K562 (cell line): ENCODE data around the gene IL10. TPM values are rescaled to one million over a fixed set of nuclear protein-coding genes. Genes with fewer than 3 reads are reported as not detected.

Experiments
- ATAC-seq: fragments of 200-7000 bp; cut with Tn5 transposase; 3 replicates; pipeline ENCODE4 v1.9.1; 2020; ENCODE audit warnings: moderate library complexity
- BruUV-seq: library from RNA; stranded (reverse); fragments of 400-500 nt; replicated peaks from 2 replicates; lab custom pipeline; 2021; lab: Mats Ljungman, UMichigan
- CTCF ChIA-PET: fragments of 300-600 bp; formaldehyde crosslinking; extraction: SDS; loops from one replicate; lab custom pipeline; 2021; ENCODE audit warnings: low intra/inter-chr PET ratio; lab: Yijun Ruan, JAX
- POLR2A ChIA-PET: fragments of 300-600, 350-650 bp; sonication (Branson Sonifier 250); formaldehyde crosslinking; extraction: SDS; loops from one replicate; lab custom pipeline; 2021; ENCODE audit warnings: antibody characterized with exemption, inconsistent platforms; lab: Yijun Ruan, JAX
- DNase-seq, 4 experiments: peaks; one replicate each; pipeline versions ENCODE4 v3.0.0 to v3.0.0-alpha.2; 2011 to 2018; ENCODE audit warnings: low spot score in 3 of 4, mixed read lengths in 3 of 4; ENCODE audit errors: extremely low read depth in 1 of 4
- FAIRE-seq: peaks from 2 replicates; lab custom pipeline; 2011; peaks lifted over from hg19 to GRCh38; lab: Jason Lieb, UNC
- H2AFZ ChIP-seq: 2 replicates; pipeline ENCODE4 v1.6.0; 2011; ENCODE audit warnings: low read depth, low read length, control low read depth, inconsistent platforms
- H3K27ac ChIP-seq: fragments of 200-600 bp; 3 replicates; pipeline ENCODE4 v1.8.0; 2011; ENCODE audit warnings: low read depth, mild to moderate bottlenecking, control low read depth, inconsistent platforms, low read length, moderate library complexity, mixed read lengths; ENCODE audit errors: extremely low read depth
- H3K27me3 ChIP-seq, 2 experiments: fragments of 300-600 bp in 1 of 2; 2 replicates in 1 of 2; 3 replicates in 1 of 2; pipeline versions ENCODE4 v1.6.0 to v1.8.0; 2011; ENCODE audit warnings: inconsistent platforms in 2 of 2, low read length in 2 of 2, mild to moderate bottlenecking in 1 of 2, mixed read lengths in 1 of 2, moderate library complexity in 1 of 2; ENCODE audit not compliant: control insufficient read depth in 2 of 2, insufficient read depth in 2 of 2
- H3K36me3 ChIP-seq: fragments of 300-600 bp; 3 replicates; pipeline ENCODE4 v1.8.0; 2011; ENCODE audit warnings: mild to moderate bottlenecking, low read length, inconsistent platforms; ENCODE audit not compliant: control insufficient read depth, insufficient read depth
- H3K4me1 ChIP-seq, 2 experiments: fragments of 200-600 bp in 1 of 2; replicated peaks in 1 of 2; 2 replicates in 1 of 2; 3 replicates in 1 of 2; pipeline versions ENCODE4 v1.5.1 to v1.8.0; 2011; ENCODE audit warnings: inconsistent platforms in 2 of 2, low read length in 2 of 2, mild to moderate bottlenecking in 1 of 2, mixed read lengths in 1 of 2, moderate library complexity in 1 of 2; ENCODE audit not compliant: control insufficient read depth in 2 of 2, insufficient read depth in 2 of 2
- H3K4me2 ChIP-seq: 2 replicates; pipeline ENCODE4 v1.6.1; 2011; ENCODE audit warnings: low read length, control low read depth, inconsistent platforms, mixed read lengths; ENCODE audit not compliant: insufficient read depth
- H3K4me3 ChIP-seq: fragments of 200-600 bp; sonication (generic), shearing (Covaris generic); 2 replicates; pipeline ENCODE4 v1.5.1; 2016; ENCODE audit warnings: control low read depth, inconsistent platforms
- H3K79me2 ChIP-seq: fragments of 200-600 bp; 3 replicates; pipeline ENCODE4 v1.8.0; 2011; ENCODE audit warnings: low read length, inconsistent platforms; ENCODE audit not compliant: control insufficient read depth, insufficient read depth
- H3K9ac ChIP-seq, 2 experiments: 2 replicates each; pipeline versions ENCODE4 v1.6.0 to v1.6.1; 2011; ENCODE audit warnings: low read depth in 2 of 2, low read length in 2 of 2, control low read depth in 1 of 2, inconsistent platforms in 1 of 2, mild to moderate bottlenecking in 1 of 2, mixed read lengths in 1 of 2; ENCODE audit not compliant: insufficient read depth in 1 of 2
- H3K9me1 ChIP-seq: one replicate; pipeline ENCODE4 v1.6.0; 2011; ENCODE audit warnings: inconsistent platforms, mild to moderate bottlenecking, low read length, moderate library complexity; ENCODE audit not compliant: control insufficient read depth, insufficient read depth
- H3K9me3 ChIP-seq: replicated peaks from 2 replicates; pipeline ENCODE4 v1.5.1; 2011; ENCODE audit warnings: low read depth, low read length, inconsistent platforms; ENCODE audit not compliant: control insufficient read depth, insufficient read depth
- H4K20me1 ChIP-seq: replicated peaks from 2 replicates; pipeline ENCODE4 v1.6.1; 2011; ENCODE audit warnings: low read length, inconsistent platforms, mixed read lengths; ENCODE audit not compliant: control insufficient read depth, insufficient read depth
- CTBP1 ChIP-seq: fragments of 450-650 bp; IDR thresholded peaks from 2 replicates; pipeline ENCODE4 v1.6.1; 2016; ENCODE audit warnings: borderline replicate concordance
- ELF4 ChIP-seq: fragments of 450-650 bp; formaldehyde crosslinking; IDR thresholded peaks from 2 replicates; pipeline ENCODE4 v1.4.0; 2022; ENCODE audit warnings: missing genetic modification characterization
- L3MBTL2 ChIP-seq: fragments of 450-650 bp; IDR thresholded peaks from 2 replicates; pipeline ENCODE4 v1.6.1; 2016; ENCODE audit warnings: mild to moderate bottlenecking, moderate library complexity
- MEIS2 ChIP-seq: fragments of 450-650 bp; IDR thresholded peaks from 2 replicates; pipeline ENCODE4 v1.6.1; 2014; ENCODE audit warnings: mild to moderate bottlenecking; ENCODE audit not compliant: partially characterized antibody
- RAD21 ChIP-seq, 2 experiments: fragments of 250-450 bp in 1 of 2; fragments of 450-650 bp in 1 of 2; sonication (Bioruptor Pico) in 1 of 2; formaldehyde crosslinking in 1 of 2; IDR thresholded peaks in 1 of 2; conservative IDR thresholded peaks in 1 of 2; 2 replicates each; pipeline versions ENCODE4 v1.4.0 to v1.8.0; 2020 to 2022; ENCODE audit warnings: mild to moderate bottlenecking in 2 of 2, moderate library complexity in 1 of 2
- WHSC1 ChIP-seq: IDR thresholded peaks from one replicate; pipeline ENCODE4 v1.6.1; 2012; ENCODE audit warnings: low read length, control low read depth, inconsistent platforms
- ZEB2 ChIP-seq: fragments of 450-650 bp; IDR thresholded peaks from 2 replicates; pipeline ENCODE4 v1.6.1; 2016
- ZNF133 ChIP-seq: fragments of 250-450 bp; sonication (Bioruptor Pico); IDR thresholded peaks from 2 replicates; pipeline ENCODE4 v1.4.0; 2020; ENCODE audit warnings: mild to moderate bottlenecking
- ZNF175 ChIP-seq: fragments of 200-800 bp; sonication (Bioruptor generic); IDR thresholded peaks from 2 replicates; pipeline ENCODE4 v1.6.1; 2016; ENCODE audit warnings: low read depth, mild to moderate bottlenecking, missing genetic modification characterization, missing compliant biosample characterization
- WGBS: fragments of 100-300 bp; shearing (Covaris generic); methylation state at CpG from one replicate; pipeline ENCODE4 v1.1.6; 2016; ENCODE audit warnings: low coverage, mixed read lengths; ENCODE audit not compliant: insufficient coverage; ENCODE audit errors: missing lambda C conversion rate; 5-methylcytosine and 5-hydroxymethylcytosine counted together
- in situ Hi-C: fragments of 300-500 bp; cut with MboI; formaldehyde crosslinking; loops from 4 replicates; pipeline ENCODE4 v1.15.0; 2018; ENCODE audit warnings: inconsistent platforms, mixed read lengths
- intact Hi-C: fragments of 100-400 bp; cut with micrococcal nuclease; formaldehyde crosslinking; loops from 2 replicates; pipeline ENCODE4 v1.14.2; 2022
- polyA plus RNA-seq, 8 experiments: library from polyadenylated mRNA; depleted of rRNA in 4 of 8; stranded (reverse) in 5 of 8; unstranded in 3 of 8; fragments of >200 nt; fragmentation: Nextera tagmentation in 2 of 8; fragmentation: Illumina TruSeq in 1 of 8; extraction: Ambion mirVana in 2 of 8; extraction: Trizol in 1 of 8; gene quantifications; 2 replicates each; pipeline versions ENCODE4 v1.2.1 to v1.2.3, GENCODE V29; 2011 to 2014; ENCODE audit warnings: inconsistent platforms in 1 of 8, missing spikeins in 1 of 8
- total RNA-seq, 7 experiments: library from RNA; depleted of rRNA in 6 of 7; stranded (reverse); fragments of >200 nt in 6 of 7; fragmentation: Illumina TruSeq in 2 of 7; extraction: Trizol in 2 of 7; gene quantifications; 2 replicates each; pipeline versions ENCODE4 v1.2.1 to v1.2.3, GENCODE V29; 2011 to 2021; ENCODE audit warnings: low replicate concordance in 1 of 7
- TF ChIP-seq, protein P1 (sequence below), 3 experiments: fragments of 200-800 bp in 1 of 3; sonication (Bioruptor generic) in 1 of 3; sonication (generic) in 1 of 3; formaldehyde crosslinking in 1 of 3; IDR thresholded peaks; 2 replicates each; pipeline versions ENCODE4 v1.6.1 to v1.8.0; 2016 to 2022; ENCODE audit warnings: mild to moderate bottlenecking in 2 of 3, missing compliant biosample characterization in 2 of 3, missing genetic modification characterization in 2 of 3, missing genetic modification reagents in 1 of 3
- TF ChIP-seq, protein P2 (sequence below), 3 experiments: IDR thresholded peaks in 2 of 3; conservative IDR thresholded peaks in 1 of 3; 2 replicates each; pipeline ENCODE4 v1.5.1; 2011 to 2012; ENCODE audit warnings: low read length in 3 of 3, mild to moderate bottlenecking in 3 of 3, control low read depth in 2 of 3, improper control_type of control experiment in 1 of 3, inconsistent platforms in 1 of 3, low read depth in 1 of 3, mixed read lengths in 1 of 3, moderate library complexity in 1 of 3; ENCODE audit not compliant: insufficient read depth in 2 of 3
- TF ChIP-seq, protein P3 (sequence below): fragments of 450-650 bp; formaldehyde crosslinking; IDR thresholded peaks from 2 replicates; pipeline ENCODE4 v1.4.0; 2022; ENCODE audit warnings: missing genetic modification characterization

Gene IL10
- total and polyA plus RNA-seq, 9 of the 15 experiments (the other 6 are each of a cell fraction or from before 2014, with no cell fraction given): 0.29 TPM; not detected in 8

GRCh38 chr1:206801467-206801866 is 29.2 kb upstream of the IL10 start (continued):
- TF ChIP-seq, protein P1, sequence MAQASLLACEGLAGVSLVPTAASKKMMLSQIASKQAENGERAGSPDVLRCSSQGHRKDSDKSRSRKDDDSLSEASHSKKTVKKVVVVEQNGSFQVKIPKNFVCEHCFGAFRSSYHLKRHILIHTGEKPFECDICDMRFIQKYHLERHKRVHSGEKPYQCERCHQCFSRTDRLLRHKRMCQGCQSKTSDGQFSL (CRISPR knock-in tag; IDR thresholded peaks at IDR 0.05): peak; percentile 80
- TF ChIP-seq, protein P1 (tag; IDR thresholded peaks at IDR 0.05): no peak
- TF ChIP-seq CTBP1 (0 out of 2 replicates have a peak, but pooled peaks have one; percentile 14), ZNF133 (CRISPR knock-in tag) (no peak), RAD21 (CRISPR knock-in tag; conservative IDR thresholded peaks at IDR 0.05 in 1 of 2, IDR thresholded peaks at IDR 0.05 in 1 of 2) (peak; percentile 46 to 79)
- TF ChIP-seq, protein P2, sequence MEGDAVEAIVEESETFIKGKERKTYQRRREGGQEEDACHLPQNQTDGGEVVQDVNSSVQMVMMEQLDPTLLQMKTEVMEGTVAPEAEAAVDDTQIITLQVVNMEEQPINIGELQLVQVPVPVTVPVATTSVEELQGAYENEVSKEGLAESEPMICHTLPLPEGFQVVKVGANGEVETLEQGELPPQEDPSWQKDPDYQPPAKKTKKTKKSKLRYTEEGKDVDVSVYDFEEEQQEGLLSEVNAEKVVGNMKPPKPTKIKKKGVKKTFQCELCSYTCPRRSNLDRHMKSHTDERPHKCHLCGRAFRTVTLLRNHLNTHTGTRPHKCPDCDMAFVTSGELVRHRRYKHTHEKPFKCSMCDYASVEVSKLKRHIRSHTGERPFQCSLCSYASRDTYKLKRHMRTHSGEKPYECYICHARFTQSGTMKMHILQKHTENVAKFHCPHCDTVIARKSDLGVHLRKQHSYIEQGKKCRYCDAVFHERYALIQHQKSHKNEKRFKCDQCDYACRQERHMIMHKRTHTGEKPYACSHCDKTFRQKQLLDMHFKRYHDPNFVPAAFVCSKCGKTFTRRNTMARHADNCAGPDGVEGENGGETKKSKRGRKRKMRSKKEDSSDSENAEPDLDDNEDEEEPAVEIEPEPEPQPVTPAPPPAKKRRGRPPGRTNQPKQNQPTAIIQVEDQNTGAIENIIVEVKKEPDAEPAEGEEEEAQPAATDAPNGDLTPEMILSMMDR (IDR thresholded peaks at IDR 0.05 in 2 of 3, conservative IDR thresholded peaks at IDR 0.05 in 1 of 3; ENCODE audit: insufficient read depth in 2 of 3, low read depth in 1 of 3, low read length in 3 of 3): peak; percentile 37 to 51 (median 39); a peak in 4 of 6 replicates

GRCh38 chr1:206800891-206801290 is 28.6 kb upstream of the IL10 start:
- no peak overlapping the region for H3K4me3 ChIP-seq
- no TSS peak for BruUV-seq
- H3K36me3 ChIP-seq: no peaks in the 10 kb centered on the region
- peaks cover 11 to 33% of the 10 kb centered on the region in 2 experiments for H3K27me3 ChIP-seq
- 0 out of 2 replicates have a peak, but pooled peaks cover 5% of the 10 kb centered on the region for H4K20me1 ChIP-seq
- ATAC-seq (no peak), DNase-seq (no peak), FAIRE-seq (no peak)
- H3K4me2 ChIP-seq: no peak overlapping the region
- in situ Hi-C loops: loop anchor here (5.0 kb wide), 1 partner anchor 64 kb away; no protein-coding TSS in a partner anchor
- no peak overlapping the region for H2AFZ ChIP-seq
- H3K9me3 ChIP-seq: no peaks in the 10 kb centered on the region
- H3K9me1 ChIP-seq: peaks cover 3% of the 10 kb centered on the region
- intact Hi-C loops: loop anchor here (2.0 to 10.0 kb wide), 2 partner anchors 166 to 306 kb away; partner anchors contain the start of gene DYRK3
- TF ChIP-seq ZEB2 (no peak), MEIS2 (no peak), WHSC1 (no peak), L3MBTL2 (no peak), ZNF175 (CRISPR knock-in tag) (no peak), ELF4 (CRISPR knock-in tag) (no peak)
- TF ChIP-seq, protein P3, sequence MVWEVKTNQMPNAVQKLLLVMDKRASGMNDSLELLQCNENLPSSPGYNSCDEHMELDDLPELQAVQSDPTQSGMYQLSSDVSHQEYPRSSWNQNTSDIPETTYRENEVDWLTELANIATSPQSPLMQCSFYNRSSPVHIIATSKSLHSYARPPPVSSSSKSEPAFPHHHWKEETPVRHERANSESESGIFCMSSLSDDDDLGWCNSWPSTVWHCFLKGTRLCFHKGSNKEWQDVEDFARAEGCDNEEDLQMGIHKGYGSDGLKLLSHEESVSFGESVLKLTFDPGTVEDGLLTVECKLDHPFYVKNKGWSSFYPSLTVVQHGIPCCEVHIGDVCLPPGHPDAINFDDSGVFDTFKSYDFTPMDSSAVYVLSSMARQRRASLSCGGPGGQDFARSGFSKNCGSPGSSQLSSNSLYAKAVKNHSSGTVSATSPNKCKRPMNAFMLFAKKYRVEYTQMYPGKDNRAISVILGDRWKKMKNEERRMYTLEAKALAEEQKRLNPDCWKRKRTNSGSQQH (CRISPR knock-in tag): no peak
- no peak overlapping the region for H3K9ac ChIP-seq
- ChIA-PET POLR2A (no interaction called here), CTCF (no interaction called here)
- 7% methylated on average over 3 of the region's 3 CpGs for WGBS
- H3K4me1 ChIP-seq: no peaks in the 10 kb centered on the region; a peak in 1 of 5 replicates
- no peaks in the 10 kb centered on the region for H3K79me2 ChIP-seq
- no peak overlapping the region for H3K27ac ChIP-seq
